Stimulated activated CD8-positive, alpha-beta memory T cell treated with anti-CD3 and anti-CD28 coated beads, Interleukin-15, amount 100 ng/mL, for 4 hours (primary cell): ENCODE measurements around the gene CCDC183.
"Not testable (repeated sequence)": the region's sequence is repeated elsewhere in the genome, so short reads cannot be mapped to it uniquely, and the experiment has no call there.

Experiments used
- DNase-seq, 2 donors: peaks; one replicate each; pipeline ENCODE4 v3.0.0-alpha.2; 2020; ENCODE audit warnings: low read depth in 2 of 2

Gene CCDC183

GRCh38 chr9:136802321-136802720 is 6.2 kb downstream of the CCDC183 start:
- DNase-seq, result no peak

GRCh38 chr9:136803009-136803550 is 6.9 kb downstream of the CCDC183 start:
- DNase-seq, result not testable (repeated sequence)

- no peak for DNase-seq
Observed at GRCh38 chr9:136803551-136804508, 7.7 kb downstream of the CCDC183 start.

- no peak for DNase-seq
Observed at GRCh38 chr9:136804509-136805206, 8.5 kb downstream of the CCDC183 start.

GRCh38 chr9:136805207-136805740 is 9.1 kb downstream of the CCDC183 start:
- DNase-seq, result no peak

GRCh38 chr9:136806067-136806466 is 9.9 kb downstream of the CCDC183 start:
- no peak for DNase-seq

GRCh38 chr9:136806631-136807201 is 10.6 kb downstream of the CCDC183 start:
- no peak for DNase-seq

GRCh38 chr9:136807281-136808074 is 11.3 kb downstream of the CCDC183 start, which contains the start of gene RABL6:
Gene RABL6 (plus strand): TSS chr9:136807948. CDS start chr9:136808197, 249 bp downstream.
- peak; percentile 52 to 74 for DNase-seq

GRCh38 chr9:136808075-136808805 is 12.1 kb downstream of the CCDC183 start:
- peak in 1 of 2 donors; percentile 31 for DNase-seq

GRCh38 chr9:136808806-136809158 is 12.6 kb downstream of the CCDC183 start:
- no peak for DNase-seq

GRCh38 chr9:136814725-136815421 is 18.7 kb downstream of the CCDC183 start:
- no peak for DNase-seq

- no peak for DNase-seq
Observed at GRCh38 chr9:136815422-136815782, 19.3 kb downstream of the CCDC183 start.

- no peak for DNase-seq
Observed at GRCh38 chr9:136820971-136821825, 25.1 kb downstream of the CCDC183 start.

- DNase-seq, result no peak
Observed at GRCh38 chr9:136821826-136822544, 25.8 kb downstream of the CCDC183 start.

- no peak for DNase-seq
Observed at GRCh38 chr9:136823136-136824046, 27.3 kb downstream of the CCDC183 start.

- no peak for DNase-seq
Observed at GRCh38 chr9:136824496-136825225, 28.5 kb downstream of the CCDC183 start.
